DOHH2 (cell line): ENCODE results near the gene MRTFB.

Experiments
- H3F3A ChIP-seq: fragments of 200-600 bp; sonication (generic), shearing (Covaris generic); 2 replicates; pipeline ENCODE4 v1.6.0; 2016; ENCODE audit warnings: antibody characterized with exemption, mild to moderate bottlenecking; ENCODE audit not compliant: control insufficient read depth, insufficient read depth
- H3K27ac ChIP-seq: fragments of 200-600 bp; sonication (generic); 2 replicates; pipeline ENCODE4 v1.5.1; 2014; ENCODE audit warnings: low read depth, mild to moderate bottlenecking, low read length, moderate library complexity
- H3K27me3 ChIP-seq: fragments of 200-600 bp; sonication (generic); 2 replicates; pipeline ENCODE4 v1.6.1; 2014; ENCODE audit warnings: mild to moderate bottlenecking, low read length, mixed read lengths; ENCODE audit not compliant: control insufficient read depth
- H3K36me3 ChIP-seq: fragments of 200-600 bp; sonication (generic); 2 replicates; pipeline ENCODE4 v1.6.1; 2014; ENCODE audit warnings: mild to moderate bottlenecking, low read length, moderate library complexity, mixed read lengths; ENCODE audit not compliant: control insufficient read depth
- H3K4me1 ChIP-seq: fragments of 200-600 bp; sonication (generic); 2 replicates; pipeline ENCODE4 v1.6.1; 2014; ENCODE audit warnings: mild to moderate bottlenecking, low read length, mixed read lengths; ENCODE audit not compliant: control insufficient read depth
- H3K4me2 ChIP-seq: fragments of 200-600 bp; sonication (generic); 2 replicates; pipeline ENCODE4 v1.6.0; 2014; ENCODE audit warnings: mild to moderate bottlenecking, low read length, moderate library complexity
- H3K4me3 ChIP-seq: fragments of 200-600 bp; sonication (generic); 2 replicates; pipeline ENCODE4 v1.5.1; 2014; ENCODE audit warnings: mild to moderate bottlenecking, low read length, mixed read lengths
- H3K79me2 ChIP-seq: fragments of 200-600 bp; sonication (generic); 2 replicates; pipeline ENCODE4 v1.6.1; 2014; ENCODE audit warnings: mild to moderate bottlenecking, low read length, mixed read lengths; ENCODE audit not compliant: control insufficient read depth
- H3K9me2 ChIP-seq: fragments of 200-600 bp; sonication (generic); replicated peaks from 2 replicates; pipeline ENCODE4 v1.6.1; 2014; ENCODE audit warnings: mild to moderate bottlenecking, low read length, mixed read lengths; ENCODE audit not compliant: control insufficient read depth
- H3K9me3 ChIP-seq: fragments of 200-600 bp; sonication (generic); 2 replicates; pipeline ENCODE4 v1.6.1; 2014; ENCODE audit warnings: antibody characterized with exemption, low read length, mixed read lengths; ENCODE audit not compliant: control insufficient read depth, insufficient read depth
- H4K20me1 ChIP-seq: fragments of 200-600 bp; sonication (generic); 2 replicates; pipeline ENCODE4 v1.6.0; 2014; ENCODE audit warnings: low read depth, mild to moderate bottlenecking, antibody characterized with exemption, low read length, moderate library complexity; ENCODE audit not compliant: control insufficient read depth, insufficient read depth
- EZH2phosphoT487 ChIP-seq: fragments of 200-600 bp; sonication (generic); IDR thresholded peaks from 2 replicates; pipeline ENCODE4 v1.6.1; 2017; ENCODE audit warnings: borderline replicate concordance, mild to moderate bottlenecking, antibody characterized with exemption, low read length, moderate library complexity, mixed read lengths
- TF ChIP-seq, protein P1 (sequence below): fragments of 200-600 bp; sonication (generic); IDR thresholded peaks from one replicate; pipeline ENCODE4 v1.5.1; 2014; ENCODE audit warnings: antibody characterized with exemption, mild to moderate bottlenecking, low read depth, low read length; ENCODE audit not compliant: poor library complexity, severe bottlenecking

The MRTFB gene

GRCh38 chr16:14112539-14112856 lies 41.4 kb downstream of the MRTFB start:
- Histone ChIP-seq H3K4me1 (no peaks in the 10 kb centered on the region), H3F3A (no peaks in the 10 kb centered on the region), H4K20me1 (peaks cover 4% of the 10 kb centered on the region), H3K4me3 (no peak overlapping the region), H3K9me2 (no peaks in the 10 kb centered on the region), H3K36me3 (no peaks in the 10 kb centered on the region), H3K9me3 (no peaks in the 10 kb centered on the region), H3K79me2 (no peaks in the 10 kb centered on the region; the same call in 1 of the 2 replicates), H3K27me3 (no peaks in the 10 kb centered on the region), H3K4me2 (no peak overlapping the region), H3K27ac (no peak overlapping the region)
- TF ChIP-seq, protein P1, sequence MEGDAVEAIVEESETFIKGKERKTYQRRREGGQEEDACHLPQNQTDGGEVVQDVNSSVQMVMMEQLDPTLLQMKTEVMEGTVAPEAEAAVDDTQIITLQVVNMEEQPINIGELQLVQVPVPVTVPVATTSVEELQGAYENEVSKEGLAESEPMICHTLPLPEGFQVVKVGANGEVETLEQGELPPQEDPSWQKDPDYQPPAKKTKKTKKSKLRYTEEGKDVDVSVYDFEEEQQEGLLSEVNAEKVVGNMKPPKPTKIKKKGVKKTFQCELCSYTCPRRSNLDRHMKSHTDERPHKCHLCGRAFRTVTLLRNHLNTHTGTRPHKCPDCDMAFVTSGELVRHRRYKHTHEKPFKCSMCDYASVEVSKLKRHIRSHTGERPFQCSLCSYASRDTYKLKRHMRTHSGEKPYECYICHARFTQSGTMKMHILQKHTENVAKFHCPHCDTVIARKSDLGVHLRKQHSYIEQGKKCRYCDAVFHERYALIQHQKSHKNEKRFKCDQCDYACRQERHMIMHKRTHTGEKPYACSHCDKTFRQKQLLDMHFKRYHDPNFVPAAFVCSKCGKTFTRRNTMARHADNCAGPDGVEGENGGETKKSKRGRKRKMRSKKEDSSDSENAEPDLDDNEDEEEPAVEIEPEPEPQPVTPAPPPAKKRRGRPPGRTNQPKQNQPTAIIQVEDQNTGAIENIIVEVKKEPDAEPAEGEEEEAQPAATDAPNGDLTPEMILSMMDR: no peak
- no peak for TF ChIP-seq EZH2phosphoT487

DNA sequence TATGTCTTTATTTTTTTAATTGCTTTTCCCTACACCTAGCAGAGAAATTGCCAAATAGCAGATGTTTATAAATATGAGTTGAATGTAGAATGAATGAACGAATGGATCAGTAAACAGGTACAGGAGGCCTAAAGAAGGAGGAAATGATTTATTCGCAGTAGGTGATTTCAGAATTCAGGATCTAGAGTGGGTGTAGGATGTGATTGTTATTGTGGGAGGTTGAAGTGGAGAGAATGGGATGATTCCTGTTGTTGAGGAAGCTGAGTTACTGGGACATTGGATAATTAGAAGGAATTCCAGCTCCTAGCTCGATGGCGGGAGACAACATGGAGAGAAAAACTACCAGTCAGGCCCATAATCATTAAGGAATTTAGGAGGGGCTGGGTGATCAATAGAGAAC lies 42.2 kb downstream of the MRTFB start:
- no peaks in the 10 kb centered on the region; the same call in 1 of the 2 replicates for H3K79me2 ChIP-seq
- H3K4me2 ChIP-seq: no peak overlapping the region
- H3K4me3 ChIP-seq: no peak overlapping the region
- H3K9me3 ChIP-seq: no peaks in the 10 kb centered on the region
- no peaks in the 10 kb centered on the region for H3K9me2 ChIP-seq
- no peaks in the 10 kb centered on the region for H3K4me1 ChIP-seq
- peaks cover 4% of the 10 kb centered on the region; the same call in 1 of the 2 replicates for H4K20me1 ChIP-seq
- no peaks in the 10 kb centered on the region for H3K27me3 ChIP-seq
- TF ChIP-seq, protein P1: no peak
- TF ChIP-seq EZH2phosphoT487: no peak
- H3K27ac ChIP-seq: no peak overlapping the region
- H3F3A ChIP-seq: no peaks in the 10 kb centered on the region
- H3K36me3 ChIP-seq: no peaks in the 10 kb centered on the region

- H3F3A ChIP-seq: peaks cover 4% of the 10 kb centered on the region; the same call in 1 of the 2 replicates
- no peaks in the 10 kb centered on the region for H3K36me3 ChIP-seq
- H3K9me2 ChIP-seq: no peaks in the 10 kb centered on the region
- peaks cover 3% of the 10 kb centered on the region; the same call in 1 of the 2 replicates for H3K79me2 ChIP-seq
- no peak overlapping the region for H3K4me3 ChIP-seq
- H3K4me2 ChIP-seq: no peak overlapping the region
- H3K27me3 ChIP-seq: no peaks in the 10 kb centered on the region
- H4K20me1 ChIP-seq: no peaks in the 10 kb centered on the region
- peaks cover 12% of the 10 kb centered on the region for H3K4me1 ChIP-seq
- H3K27ac ChIP-seq: no peak overlapping the region
- TF ChIP-seq EZH2phosphoT487: no peak
- TF ChIP-seq, protein P1: no peak
- no peaks in the 10 kb centered on the region for H3K9me3 ChIP-seq
Measured at GRCh38 chr16:14117051-14117450, 45.9 kb downstream of the MRTFB start.
